Measurements from ENCODE around the gene CUL9.

Gene CUL9

DNA sequence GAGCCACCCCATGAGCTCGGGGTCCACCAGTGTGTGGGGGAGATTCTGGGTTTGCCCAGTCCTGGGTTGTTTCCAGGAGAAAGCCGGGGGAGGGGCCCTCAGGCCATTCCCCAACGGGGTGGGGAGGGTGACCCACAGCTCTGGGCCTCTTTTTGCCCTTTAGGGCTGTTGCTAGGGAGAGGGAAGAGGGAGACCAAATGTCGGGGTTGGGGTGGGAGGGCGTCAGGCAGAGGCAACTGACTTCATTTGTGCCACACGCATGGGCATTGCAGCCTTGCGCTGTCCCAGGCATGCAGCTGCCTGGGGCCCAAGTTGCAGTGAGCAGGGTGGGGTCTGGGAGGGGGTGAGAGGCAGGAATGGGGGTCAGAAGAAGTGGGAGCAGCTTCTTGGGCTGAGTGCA is 1.9 kb upstream of the CUL9 start:
- H3K4me3 ChIP-seq (ENCODE audit: low read length): no peak overlapping the region
- TF ChIP-seq ZNF274 (IDR thresholded peaks at IDR 0.05; ENCODE audit: low read depth, low read length): no peak

DNA sequence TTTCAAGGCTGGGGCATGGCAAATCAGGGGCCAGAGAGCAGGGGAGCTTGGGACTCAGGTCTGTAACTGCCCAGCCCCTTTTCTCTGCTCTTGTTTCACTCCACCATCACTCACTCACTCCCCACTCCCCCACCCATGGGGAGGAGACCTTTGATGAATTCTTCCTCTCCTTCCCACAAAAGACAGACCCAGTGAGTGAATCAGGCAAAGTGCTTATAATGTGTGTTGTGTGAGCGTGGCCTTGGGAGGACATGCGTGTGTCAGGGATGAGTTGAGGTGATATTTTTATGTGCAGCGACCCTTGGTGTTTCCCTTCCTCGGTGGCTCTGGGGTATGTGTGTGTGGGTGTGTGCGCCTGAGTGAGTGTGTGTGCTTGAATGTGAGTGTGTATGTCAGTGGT is 1.0 kb upstream of the CUL9 start:
- TF ChIP-seq ZNF274 (IDR thresholded peaks at IDR 0.05; ENCODE audit: low read depth, low read length): no peak
- H3K4me3 ChIP-seq (ENCODE audit: low read length): no peak overlapping the region

DNA sequence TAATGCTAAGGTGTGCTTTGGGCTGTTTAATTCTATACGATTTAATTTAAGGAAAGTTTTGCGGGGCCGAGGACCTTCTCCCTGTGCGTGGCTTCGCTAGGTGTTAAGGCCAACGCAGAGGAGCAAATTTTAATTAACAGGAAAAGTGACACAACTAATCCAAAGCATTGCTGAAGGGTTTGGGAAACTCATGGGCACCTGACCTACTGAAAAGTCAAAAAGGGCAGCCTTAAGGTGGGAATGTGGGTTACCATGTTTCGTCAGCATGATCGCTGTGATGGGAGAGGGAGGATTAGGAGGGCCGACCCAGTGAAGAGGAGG is 415 bp upstream of the CUL9 start:
- H3K4me3 ChIP-seq (ENCODE audit: low read length): peak overlapping the region; percentile 91
- TF ChIP-seq ZNF274 (IDR thresholded peaks at IDR 0.05; ENCODE audit: low read depth, low read length): no peak

DNA sequence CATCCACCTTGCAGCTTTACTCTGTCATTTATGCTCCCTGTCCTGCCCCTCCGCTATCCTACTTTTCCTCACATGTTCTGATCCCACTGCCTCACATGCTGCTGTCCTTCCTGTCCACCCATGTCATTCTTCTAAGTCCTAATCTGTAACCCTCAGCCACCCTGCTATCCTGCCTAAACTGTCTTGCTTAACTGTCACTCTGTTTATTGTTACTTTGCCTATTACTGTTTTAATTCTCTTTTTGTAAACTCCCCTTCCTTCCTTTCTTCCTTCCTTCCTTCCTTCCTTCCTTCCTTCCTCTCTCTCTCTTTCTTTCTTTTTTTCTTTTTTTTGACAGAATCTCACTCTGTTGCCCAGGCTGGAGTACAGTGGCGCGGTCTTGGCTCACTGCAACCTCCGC is 1.4 kb downstream of the CUL9 start:
- H3K4me3 ChIP-seq (ENCODE audit: low read length): no peak overlapping the region
- no peak for TF ChIP-seq ZNF274 (IDR thresholded peaks at IDR 0.05; ENCODE audit: low read depth, low read length)

DNA sequence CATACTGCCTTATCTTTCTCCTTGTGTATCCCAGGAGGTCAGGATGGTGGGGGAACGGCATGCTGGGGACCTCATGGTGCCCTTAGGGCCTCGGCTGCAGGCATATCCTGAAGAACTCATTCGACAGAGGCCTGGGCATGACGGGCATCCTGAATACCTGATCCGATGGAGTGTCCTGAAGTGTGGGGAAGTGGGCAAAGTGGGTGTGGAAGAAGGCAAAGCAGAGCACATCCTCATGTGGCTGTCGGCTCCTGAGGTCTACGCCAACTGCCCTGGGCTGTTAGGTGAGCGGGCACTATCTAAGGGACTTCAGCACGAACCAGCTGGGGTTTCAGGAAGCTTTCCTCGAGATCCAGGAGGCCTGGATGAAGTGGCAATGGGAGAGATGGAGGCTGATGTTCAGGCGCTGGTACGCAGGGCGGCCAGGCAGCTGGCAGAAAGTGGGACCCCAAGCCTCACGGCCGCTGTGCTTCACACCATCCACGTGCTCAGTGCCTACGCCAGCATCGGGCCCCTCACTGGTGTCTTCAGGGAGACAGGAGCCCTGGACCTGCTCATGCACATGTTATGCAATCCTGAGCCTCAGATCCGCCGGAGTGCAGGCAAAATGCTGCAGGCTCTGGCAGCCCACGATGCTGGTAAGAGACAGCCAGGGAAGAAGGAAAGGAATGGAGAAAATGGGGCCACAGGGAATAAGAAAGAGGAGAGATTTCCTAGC is 2.4 kb downstream of the CUL9 start:
- TF ChIP-seq ZNF274 (IDR thresholded peaks at IDR 0.05; ENCODE audit: low read depth, low read length): no peak
- H3K4me3 ChIP-seq (ENCODE audit: low read length): no peak overlapping the region

DNA sequence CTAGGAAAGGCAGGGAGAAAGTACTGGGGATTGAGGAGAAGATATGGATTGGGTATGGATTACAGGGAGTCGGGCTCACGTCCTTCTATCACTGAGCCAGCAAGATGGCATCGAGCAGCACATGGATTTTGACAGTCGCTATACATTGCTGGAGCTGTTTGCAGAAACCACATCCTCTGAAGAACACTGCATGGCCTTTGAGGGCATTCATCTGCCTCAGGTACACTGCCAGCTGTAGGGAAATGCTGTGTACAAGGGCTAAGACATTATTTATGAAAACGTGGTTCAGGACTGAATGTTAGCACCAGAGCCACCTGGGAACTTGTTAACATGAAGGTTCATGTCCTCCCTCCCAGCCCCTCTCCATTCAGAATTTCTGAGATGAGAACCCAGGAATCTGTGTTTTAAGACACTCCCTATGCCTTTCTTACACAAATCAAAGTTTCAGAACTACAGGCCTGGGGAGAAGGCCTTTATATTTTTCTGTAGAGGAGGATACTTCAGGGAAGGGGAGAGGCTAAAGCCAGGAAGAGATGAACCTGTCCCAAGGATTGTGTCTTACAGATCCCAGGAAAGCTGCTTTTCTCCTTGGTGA is 3.5 kb downstream of the CUL9 start:
- no peak for TF ChIP-seq ZNF274 (IDR thresholded peaks at IDR 0.05; ENCODE audit: low read depth, low read length)
- no peak overlapping the region for H3K4me3 ChIP-seq (ENCODE audit: low read length)

DNA sequence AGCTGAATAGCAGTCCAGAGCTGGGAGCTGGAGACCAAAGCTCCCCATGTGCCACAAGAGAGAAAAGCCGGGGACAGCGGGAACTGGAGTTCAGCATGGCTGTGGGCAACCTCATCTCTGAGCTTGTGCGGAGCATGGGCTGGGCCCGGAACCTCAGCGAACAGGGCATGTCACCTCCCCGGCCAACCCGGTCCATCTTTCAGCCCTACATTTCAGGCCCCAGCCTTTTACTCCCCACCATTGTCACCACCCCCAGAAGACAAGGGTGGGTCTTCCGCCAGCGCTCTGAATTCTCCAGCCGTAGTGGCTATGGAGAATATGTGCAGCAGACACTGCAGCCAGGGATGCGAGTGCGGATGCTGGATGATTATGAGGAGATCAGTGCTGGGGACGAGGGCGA is 4.0 kb downstream of the CUL9 start:
- H3K4me3 ChIP-seq (ENCODE audit: low read length): no peak overlapping the region
- no peak for TF ChIP-seq ZNF274 (IDR thresholded peaks at IDR 0.05; ENCODE audit: low read depth, low read length)

DNA sequence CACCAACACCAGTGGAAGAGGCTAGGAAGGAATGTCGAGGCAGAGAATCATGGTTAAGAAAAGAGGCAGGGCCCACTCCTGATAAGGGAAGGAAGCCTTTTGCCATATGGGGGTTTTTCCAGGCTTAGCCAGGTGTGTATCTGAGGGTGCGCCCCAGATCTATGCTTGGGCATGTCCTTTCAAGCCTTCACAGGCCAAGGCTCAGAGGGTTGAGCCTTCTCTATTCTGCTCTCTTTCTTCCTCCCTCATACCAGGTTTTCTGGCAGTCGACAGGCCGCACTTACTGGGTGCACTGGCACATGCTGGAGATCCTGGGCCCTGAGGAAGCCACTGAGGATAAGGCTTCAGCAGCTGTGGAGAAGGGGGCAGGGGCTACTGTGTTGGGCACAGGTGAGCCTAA is 4.7 kb downstream of the CUL9 start:
- no peak overlapping the region for H3K4me3 ChIP-seq (ENCODE audit: low read length)
- no peak for TF ChIP-seq ZNF274 (IDR thresholded peaks at IDR 0.05; ENCODE audit: low read depth, low read length)

DNA sequence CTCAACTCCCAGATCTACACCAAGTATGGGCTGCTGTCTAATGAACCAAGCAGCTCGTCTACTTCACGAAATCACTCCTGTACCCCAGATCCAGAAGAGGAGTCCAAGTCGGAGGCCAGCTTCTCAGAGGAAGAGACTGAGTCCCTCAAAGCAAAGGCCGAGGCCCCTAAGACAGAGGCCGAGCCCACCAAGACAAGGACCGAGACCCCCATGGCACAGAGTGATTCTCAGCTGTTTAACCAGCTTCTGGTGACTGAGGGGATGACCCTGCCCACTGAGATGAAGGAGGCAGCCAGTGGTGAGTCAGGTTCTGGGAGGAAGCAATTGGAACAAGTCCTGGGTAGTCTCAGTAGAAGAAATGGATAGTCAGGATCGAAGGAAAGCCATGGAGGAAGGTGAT is 5.8 kb downstream of the CUL9 start:
- no peak overlapping the region for H3K4me3 ChIP-seq (ENCODE audit: low read length)
- TF ChIP-seq ZNF274 (IDR thresholded peaks at IDR 0.05; ENCODE audit: low read depth, low read length): no peak

DNA sequence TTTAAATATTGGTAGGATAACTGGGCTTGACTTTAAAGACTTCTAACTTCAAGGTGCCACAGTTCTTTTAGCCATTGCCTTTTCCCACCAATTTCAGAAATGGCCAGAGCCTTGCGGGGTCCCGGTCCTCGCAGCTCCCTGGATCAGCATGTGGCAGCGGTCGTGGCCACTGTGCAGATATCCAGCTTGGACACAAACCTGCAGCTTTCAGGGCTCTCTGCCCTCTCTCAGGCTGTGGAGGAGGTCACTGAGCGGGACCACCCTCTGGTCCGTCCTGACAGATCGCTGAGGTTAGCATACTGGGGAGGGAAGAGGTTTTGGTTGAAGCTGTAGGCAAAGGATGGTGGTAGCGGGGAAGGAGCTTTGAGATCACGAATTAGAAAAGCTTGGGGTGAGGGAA is 6.4 kb downstream of the CUL9 start:
- TF ChIP-seq ZNF274 (IDR thresholded peaks at IDR 0.05; ENCODE audit: low read depth, low read length): no peak
- no peak overlapping the region for H3K4me3 ChIP-seq (ENCODE audit: low read length)

DNA sequence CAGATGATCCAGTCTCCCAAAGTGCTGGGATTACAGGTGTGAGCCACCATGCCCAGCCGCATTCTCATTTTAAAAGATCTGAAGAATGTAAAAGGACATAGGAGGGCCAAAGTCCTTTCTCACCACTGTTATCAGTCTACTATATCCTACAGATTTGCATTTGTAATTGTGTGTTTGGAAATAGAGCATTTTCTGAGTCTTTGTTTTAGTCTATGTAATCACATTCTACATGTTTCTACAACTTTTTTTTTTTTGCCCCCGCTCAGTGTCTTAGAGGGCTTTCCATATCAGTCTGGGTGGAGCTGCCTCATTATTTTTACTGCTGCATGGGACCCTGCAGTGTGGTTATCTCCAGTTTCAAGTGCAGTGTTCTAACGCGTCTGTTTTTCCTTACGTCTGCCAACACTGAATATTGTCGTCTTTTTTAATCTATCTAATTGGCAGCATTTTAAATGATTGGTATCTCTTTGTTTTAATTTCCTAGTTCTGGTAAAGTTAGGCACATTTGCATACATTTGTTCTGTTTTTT is 7.8 kb downstream of the CUL9 start:
- TF ChIP-seq ZNF274 (IDR thresholded peaks at IDR 0.05; ENCODE audit: low read depth, low read length): no peak
- no peak overlapping the region for H3K4me3 ChIP-seq (ENCODE audit: low read length)

DNA sequence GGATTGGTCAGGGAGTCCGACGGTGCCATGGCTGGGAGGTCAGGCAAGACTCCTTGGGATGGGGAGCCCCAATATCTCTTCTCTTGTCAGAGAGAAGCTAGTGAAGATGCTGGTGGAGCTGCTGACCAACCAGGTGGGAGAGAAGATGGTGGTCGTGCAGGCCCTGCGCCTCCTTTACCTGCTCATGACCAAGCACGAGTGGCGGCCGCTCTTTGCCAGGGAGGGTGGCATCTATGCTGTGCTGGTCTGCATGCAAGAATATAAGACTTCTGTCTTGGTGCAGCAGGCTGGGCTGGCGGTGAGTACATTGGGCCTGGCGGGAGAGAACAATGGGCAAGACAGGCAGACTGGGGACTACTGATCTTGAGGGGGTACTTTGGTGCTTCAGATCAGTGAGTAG is 10.9 kb downstream of the CUL9 start:
- H3K4me3 ChIP-seq (ENCODE audit: low read length): no peak overlapping the region
- TF ChIP-seq ZNF274 (IDR thresholded peaks at IDR 0.05; ENCODE audit: low read depth, low read length): no peak

DNA sequence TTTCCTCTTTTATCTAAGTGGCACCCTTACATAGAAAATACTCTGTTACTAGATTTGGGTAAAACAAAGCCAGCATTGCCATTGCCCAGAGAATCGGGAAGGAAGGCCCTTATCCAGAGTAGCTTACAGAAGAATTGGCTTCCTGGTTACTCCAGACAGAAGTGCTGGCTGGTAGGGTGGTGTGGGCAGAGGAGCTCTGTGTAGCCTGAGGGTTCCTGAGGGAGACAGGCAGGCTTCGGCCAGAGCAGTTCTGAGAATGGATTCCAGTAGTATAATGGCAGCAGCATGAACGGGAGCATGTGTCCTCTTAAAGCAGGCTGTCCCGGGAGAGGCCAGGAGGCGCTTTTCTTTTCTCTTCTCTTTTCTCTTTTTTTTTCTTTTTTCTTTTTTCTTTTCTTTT is 11.9 kb downstream of the CUL9 start:
- no peak for TF ChIP-seq ZNF274 (IDR thresholded peaks at IDR 0.05; ENCODE audit: low read depth, low read length)
- H3K4me3 ChIP-seq (ENCODE audit: low read length): no peak overlapping the region

DNA sequence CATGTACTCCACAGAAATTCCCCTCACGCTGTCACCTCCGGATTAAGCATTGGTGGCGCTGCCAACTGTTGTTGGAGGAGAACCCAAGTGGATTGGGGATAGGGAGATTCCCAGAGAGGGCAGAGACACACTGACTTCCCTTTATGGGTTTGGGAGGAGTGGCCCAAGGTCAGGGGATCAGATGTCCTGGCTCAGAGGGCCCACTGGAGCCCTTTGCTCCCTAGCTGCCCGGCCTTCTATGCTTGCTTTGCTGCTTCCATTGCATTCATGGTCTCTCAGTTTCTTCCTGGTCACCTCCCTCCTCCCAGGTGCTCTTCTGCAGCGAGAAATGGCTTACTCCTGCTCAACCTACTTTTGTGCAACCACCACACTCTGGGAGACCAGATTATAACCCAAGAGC is 14.3 kb downstream of the CUL9 start:
- no peak for TF ChIP-seq ZNF274 (IDR thresholded peaks at IDR 0.05; ENCODE audit: low read depth, low read length)
- H3K4me3 ChIP-seq (ENCODE audit: low read length): no peak overlapping the region

DNA sequence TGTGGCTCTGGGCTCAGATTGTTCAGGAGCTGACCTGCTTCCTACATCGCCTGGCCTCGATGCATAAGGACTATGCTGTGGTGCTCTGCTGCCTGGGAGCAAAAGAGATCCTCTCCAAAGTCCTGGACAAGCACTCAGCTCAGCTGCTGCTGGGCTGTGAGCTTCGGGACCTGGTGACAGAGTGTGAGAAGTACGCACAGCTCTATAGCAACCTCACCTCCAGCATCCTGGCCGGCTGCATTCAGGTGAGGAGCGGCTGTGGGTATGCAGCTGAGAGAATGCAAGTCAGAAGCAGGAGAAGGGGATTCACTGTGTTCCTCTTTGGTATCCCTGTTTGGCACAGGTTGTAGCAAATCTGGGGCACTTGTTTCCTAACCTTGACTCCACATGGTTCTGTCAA is 17.9 kb downstream of the CUL9 start:
- H3K4me3 ChIP-seq (ENCODE audit: low read length): no peak overlapping the region
- TF ChIP-seq ZNF274 (IDR thresholded peaks at IDR 0.05; ENCODE audit: low read depth, low read length): no peak

DNA sequence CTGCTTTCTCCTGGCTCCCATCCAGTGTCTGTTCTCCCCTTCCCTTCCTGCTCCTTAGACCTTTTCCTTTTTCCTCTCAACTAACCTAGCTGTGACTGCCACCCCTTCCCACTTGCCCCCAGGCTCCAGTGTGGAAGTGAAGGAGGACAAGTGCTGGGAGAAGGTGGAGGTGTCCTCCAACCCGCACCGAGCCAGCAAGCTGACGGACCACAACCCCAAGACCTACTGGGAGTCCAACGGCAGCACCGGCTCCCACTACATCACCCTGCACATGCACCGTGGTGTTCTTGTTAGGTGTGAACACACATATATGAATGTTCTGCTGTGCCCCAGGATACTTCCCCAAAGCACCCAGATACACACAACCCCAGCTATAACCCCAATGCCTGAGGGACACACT is 18.5 kb downstream of the CUL9 start:
- TF ChIP-seq ZNF274 (IDR thresholded peaks at IDR 0.05; ENCODE audit: low read depth, low read length): no peak
- H3K4me3 ChIP-seq (ENCODE audit: low read length): no peak overlapping the region
